CD4-positive, alpha-beta T cell treated with Interleukin-21 for 1 hour (primary cell): ENCODE results near the gene RNF212.
A peak's percentile ranks its signal among the peaks of the same experiment; 100 is the strongest.

ENCODE experiments used
- DNase-seq: peaks from one replicate; pipeline ENCODE4 v3.0.0-alpha.2; 2020

The RNF212 gene

DNA sequence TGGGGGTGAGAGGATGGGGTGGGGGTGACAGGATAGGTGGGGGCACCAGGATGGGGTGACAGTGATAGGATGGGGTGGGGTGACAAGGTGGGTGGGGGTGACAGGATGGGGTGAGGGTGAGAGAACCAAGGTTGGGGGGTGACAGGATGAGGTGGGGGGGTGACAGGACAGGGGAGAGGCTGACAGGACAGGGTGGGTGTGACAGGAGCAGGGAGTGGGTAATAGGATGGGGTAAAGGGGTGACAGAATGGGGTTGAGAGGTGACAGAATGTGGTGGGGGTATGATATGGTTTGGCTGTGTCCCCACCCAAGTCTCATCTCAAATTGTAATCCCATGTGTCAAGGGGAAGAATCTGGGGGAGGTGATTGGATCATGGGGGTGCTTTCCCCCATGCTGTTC lies 26.0 kb downstream of the RNF212 start:
- peak; percentile 31 for DNase-seq

DNA sequence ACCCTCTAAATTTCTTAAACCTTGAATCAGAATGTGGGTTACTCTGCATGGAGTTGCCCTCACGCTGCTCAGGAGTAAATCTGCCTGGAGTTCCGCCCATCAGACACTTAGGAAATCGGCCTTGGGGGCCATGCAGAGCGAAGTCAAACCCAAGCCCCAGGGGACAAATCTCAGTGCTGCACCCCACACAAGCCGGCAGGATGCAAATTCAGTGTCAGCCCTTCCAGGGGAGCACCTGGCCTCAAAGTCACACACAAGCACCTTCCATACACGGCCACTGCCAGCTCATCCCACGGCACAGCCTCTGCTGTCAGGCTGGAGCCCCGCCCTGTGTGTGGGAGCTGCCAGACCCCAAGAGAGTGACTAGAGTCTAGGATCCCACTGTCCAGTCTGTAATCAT lies 27.4 kb downstream of the RNF212 start:
- no peak for DNase-seq

GRCh38 chr4:1085404-1085799 lies 28.0 kb downstream of the RNF212 start:
- DNase-seq, result no peak

GRCh38 chr4:1084796-1085403 lies 28.5 kb downstream of the RNF212 start:
- DNase-seq, result no peak

DNA sequence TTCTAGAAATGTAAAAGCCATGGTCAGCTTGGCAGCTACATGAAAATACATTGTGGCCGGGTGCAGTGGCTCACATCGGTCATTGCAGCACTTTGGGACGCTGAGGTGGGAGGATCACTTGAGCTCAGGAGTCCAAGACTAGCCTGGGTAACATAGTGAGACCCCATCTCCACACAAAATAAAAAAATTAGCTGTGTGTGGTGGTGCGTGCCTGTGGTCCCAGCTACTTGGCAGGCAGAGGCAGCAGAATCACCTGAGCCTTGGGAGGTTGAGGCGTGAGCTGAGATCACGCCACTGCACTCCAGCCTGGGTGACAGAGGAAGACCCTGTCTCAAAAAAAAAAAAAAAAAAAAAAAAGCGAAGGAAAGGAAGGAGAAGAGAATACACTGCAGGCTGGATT lies 29.0 kb downstream of the RNF212 start:
- DNase-seq, result no peak

- no peak for DNase-seq
These were observed 30.9 kb downstream of the RNF212 start for GRCh38 chr4:1082215-1083182.

DNA sequence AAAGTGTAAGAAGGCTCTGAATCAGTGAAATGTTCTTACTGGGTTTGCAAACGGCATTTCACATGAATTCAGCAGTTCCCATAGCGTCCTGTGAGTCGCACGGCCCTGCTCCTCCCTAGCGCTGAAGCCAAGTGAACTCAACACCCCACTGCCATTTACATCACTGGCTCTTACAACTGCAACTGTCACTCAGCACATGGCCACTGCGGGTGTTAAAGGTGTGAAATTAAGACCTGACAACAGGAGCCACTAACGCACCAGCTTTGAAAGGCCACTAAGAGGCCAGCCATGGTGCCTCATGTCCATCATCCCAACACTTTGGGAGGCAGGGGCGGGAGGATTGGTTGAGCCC lies 31.7 kb downstream of the RNF212 start:
- no peak for DNase-seq

DNA sequence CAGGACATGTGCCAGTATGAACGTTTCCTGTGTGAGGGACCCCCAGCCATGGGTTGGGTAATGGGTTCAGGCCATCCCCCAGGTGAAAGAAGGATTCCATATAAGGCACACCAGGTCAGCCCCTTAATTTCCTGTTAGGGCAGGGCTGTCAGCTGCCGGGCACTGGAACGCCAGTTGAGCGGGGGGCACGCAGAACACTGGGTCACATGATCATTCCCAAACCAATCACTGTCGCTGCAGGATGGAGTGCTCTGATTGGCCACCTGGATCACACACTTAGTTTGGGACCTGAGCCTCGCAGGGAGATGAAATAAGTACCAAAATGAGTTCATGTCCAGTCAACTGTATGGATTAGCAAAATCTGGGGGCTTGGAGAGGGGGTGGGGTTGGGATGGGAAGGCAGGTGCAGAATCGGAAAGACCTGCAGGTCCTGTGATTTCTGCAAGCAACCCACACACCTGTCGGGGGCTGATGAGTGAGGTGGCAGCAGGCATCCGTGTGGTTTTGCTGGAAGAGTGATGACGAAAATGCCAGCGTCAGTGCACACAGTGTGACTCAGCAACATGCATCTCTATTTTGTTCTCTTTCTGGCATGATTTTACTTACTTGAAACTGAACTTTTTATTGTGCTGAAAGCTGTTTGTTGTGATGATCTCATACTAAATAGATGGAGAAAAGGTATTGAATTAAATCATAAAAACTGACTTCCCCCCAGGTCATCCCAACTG lies 32.2 kb downstream of the RNF212 start:
- no peak for DNase-seq

DNA sequence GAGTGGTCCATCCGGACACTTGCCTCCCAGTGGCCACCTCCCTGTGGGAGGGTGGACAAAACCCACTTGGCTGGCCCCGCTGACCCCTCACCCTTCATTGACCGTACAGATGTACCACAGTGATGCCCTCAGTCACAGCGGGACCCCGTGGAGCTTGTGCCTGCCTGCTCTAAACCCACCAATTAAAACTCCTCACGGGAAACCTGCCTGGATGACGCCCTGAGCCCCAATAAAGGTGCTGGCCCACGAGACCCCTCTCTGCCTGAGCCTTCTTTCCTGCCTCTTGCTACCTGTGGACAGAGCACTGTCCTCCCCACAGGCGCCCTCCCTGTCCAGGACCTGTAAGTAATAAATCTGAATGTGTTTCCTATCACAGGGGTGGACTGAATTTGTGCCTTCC lies 32.9 kb downstream of the RNF212 start:
- DNase-seq, result no peak

DNA sequence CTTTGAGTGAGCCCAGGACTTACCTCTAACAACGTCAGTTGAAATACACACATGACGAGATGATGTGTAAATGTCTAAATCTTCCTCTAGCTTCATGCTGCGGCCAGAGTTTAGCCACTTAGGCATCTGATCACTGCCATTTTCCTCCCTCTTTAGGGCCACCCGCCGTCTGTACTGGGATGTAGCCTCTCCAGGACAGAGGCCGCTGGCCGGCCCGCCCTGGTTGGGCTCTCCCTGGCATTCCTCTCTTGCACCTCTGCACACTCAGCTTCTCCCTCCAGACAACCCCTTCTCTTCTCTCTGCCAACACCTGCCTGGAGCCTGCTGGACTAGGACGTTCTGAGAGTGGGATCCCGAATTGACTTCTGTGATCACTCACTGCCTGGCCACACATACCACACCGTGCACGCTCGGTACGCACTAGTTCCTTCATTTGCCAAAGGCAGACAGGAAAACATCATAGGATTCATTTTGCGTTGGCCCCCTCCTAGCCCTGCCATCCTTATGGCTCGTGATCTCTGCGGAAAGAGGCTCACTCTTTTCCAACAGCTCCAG lies 33.6 kb downstream of the RNF212 start:
- no peak for DNase-seq

GRCh38 chr4:1078490-1078889 lies 34.9 kb downstream of the RNF212 start:
- DNase-seq, result no peak

GRCh38 chr4:1077711-1078477 lies 35.5 kb downstream of the RNF212 start:
- DNase-seq, result no peak

DNA sequence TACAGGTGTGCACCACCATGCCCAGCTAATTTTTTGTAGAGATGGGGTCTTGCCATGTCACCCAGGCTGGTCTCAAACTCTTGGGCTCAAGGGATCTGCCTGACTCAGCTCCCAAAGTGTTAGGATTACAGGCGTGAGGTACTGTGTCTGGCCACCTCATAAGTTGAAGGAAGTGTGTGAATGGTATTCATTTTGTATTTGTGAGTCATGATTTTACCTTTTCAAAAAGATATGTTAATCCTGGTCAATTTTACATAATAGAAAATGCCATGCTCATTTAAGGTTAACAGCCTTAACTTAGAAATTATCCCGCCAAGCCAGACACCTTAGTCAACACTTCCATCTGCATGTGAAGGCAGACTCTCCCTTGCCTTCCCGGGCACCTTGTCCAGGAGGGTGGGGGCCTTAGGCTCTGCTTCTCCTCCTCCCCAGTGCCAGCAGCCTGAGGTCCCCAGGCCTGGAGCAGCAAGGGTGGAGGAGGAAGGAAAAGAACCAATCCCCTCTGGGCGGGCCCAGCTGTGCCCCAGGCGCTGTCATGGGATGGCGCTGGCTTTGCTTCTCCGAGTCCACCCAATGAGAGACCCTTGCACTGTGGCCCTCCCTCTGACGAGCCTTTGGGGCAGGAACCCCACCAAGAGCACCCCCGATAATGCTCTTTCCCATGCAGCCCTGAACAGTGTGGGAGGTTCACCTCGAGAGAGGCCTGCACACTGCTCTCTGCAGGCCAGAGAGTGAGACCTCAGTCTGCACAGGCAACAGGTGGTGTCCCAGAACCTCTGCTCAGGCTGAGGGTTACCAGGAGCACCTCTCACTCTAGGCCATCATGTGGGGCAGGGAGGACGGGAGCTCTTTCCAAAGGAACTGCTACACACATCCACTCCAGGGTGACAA lies 37.3 kb downstream of the RNF212 start:
- no peak for DNase-seq

DNA sequence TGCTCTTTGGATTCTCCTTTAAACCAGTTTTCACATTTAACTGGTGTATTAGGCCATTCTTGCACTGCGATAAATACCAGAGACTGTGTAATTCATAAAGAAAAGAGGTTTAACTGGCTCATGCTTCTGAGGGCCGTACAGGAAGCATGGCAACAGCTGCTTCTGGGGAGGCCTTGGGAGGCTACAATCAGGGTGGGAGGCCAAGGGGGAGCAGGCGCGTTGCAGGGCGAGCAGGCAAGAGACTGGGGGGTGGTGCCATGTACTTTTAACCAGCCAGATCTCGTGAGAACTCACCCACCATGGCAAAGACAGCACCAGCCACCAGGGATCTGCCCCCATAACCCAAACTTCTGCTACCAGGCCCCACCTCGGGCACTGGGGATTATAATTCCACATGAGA lies 38.1 kb downstream of the RNF212 start:
- DNase-seq, result no peak

- no peak for DNase-seq
These were observed 39.3 kb downstream of the RNF212 start for GRCh38 chr4:1074077-1074476.

GRCh38 chr4:1072830-1073446 lies 40.4 kb downstream of the RNF212 start:
- peak; percentile 56 for DNase-seq

DNA sequence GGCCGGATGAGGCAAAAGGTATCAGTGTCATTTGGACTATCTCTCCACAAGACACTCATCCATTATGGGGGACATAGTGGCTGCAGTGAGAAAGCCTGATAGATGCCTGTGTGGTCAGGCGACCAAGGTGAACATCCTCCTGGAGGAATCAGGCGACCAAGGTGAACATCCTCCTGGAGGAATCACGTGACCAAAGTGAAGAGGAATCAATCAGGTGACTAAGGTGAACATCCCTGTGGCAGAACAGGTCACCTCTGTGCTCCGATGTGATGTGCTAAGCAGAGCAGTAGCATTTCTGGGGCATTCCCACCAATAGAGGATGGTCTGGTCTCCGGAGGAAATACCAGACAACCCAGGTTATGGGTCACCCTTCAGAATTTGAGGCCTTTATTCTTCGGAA lies 44.0 kb downstream of the RNF212 start:
- no peak for DNase-seq

DNA sequence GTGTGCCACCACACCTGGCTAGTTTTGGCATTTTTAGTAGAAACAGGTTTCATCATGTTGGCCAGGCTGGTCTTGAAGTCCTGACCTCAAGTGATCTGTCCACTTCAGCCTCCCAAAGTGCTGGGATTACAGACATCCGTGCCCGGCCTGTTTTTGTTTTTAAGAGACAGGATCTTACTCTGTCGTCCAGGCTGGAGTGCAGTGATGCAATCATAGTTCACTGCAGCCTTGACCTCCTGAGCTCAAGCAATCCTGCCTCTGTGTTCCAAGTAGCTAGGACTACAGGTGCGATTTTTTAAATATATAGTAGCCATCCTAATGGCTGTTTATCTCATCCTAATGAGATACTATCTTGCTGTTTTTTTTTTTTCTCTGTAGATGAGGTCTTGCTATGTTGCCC lies 47.6 kb downstream of the RNF212 start:
- DNase-seq, result no peak

GRCh38 chr4:1062419-1062818 lies 50.9 kb downstream of the RNF212 start:
- DNase-seq, result no peak

GRCh38 chr4:1061760-1062159 lies 51.6 kb downstream of the RNF212 start:
- no peak for DNase-seq

- no peak for DNase-seq
These were observed 52.2 kb downstream of the RNF212 start for GRCh38 chr4:1061056-1061700.
